Tracheal epithelial cell (primary cell): ENCODE data around the gene PPP1R3D. TPM values are rescaled to one million over a fixed set of nuclear protein-coding genes. Genes with fewer than 3 reads are reported as not detected.

Experiments used
- total RNA-seq: library from RNA; depleted of rRNA; stranded (reverse); fragments of >200 nt; gene quantifications from 2 replicates; pipeline ENCODE4 v1.2.1, GENCODE V29; 2014

PPP1R3D gene, protein sequence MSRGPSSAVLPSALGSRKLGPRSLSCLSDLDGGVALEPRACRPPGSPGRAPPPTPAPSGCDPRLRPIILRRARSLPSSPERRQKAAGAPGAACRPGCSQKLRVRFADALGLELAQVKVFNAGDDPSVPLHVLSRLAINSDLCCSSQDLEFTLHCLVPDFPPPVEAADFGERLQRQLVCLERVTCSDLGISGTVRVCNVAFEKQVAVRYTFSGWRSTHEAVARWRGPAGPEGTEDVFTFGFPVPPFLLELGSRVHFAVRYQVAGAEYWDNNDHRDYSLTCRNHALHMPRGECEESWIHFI
- 10.6 and 16.4 TPM in 2 replicates for total RNA-seq

GRCh38 chr20:59940129-59940955 is at the start of gene PPP1R3D, which contains the start of gene FAM217B:
PPP1R3D (minus strand) TSS chr20:59940305; CDS start chr20:59939931, 374 bp downstream.
FAM217B (plus strand) TSS chr20:59940389; CDS start chr20:59943944, 3,555 bp downstream.

DNA sequence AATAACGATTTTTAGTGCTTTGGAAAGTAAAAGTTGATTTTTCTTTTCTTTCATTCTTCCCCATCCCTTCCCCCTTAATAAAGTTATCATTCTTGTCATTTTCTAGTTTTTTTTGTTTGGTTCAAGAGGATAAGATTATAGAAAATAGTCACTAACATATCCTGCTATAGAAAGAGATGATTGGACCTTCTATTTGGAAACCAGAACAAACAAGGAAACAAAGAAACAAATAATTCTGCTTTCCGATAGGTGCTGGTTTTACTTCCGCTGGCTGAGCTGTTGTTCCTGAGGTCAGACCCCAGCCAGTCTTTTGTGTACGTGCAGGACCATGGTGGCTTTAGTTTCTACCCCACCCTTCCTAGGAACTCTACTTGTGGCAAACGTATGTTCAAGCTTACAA is 18.0 kb upstream of the PPP1R3D start, which contains the start of gene CDH26:
TSS of gene CDH26 (plus strand) at position 301 of the 400 bp plus-strand sequence. CDS start 304 bp downstream, outside the sequence.

GRCh38 chr20:59933296-59933848 is 6.7 kb downstream of the PPP1R3D start, which contains the start of gene SYCP2:
SYCP2 (minus strand) TSS chr20:59933637; CDS start chr20:59922413, 11,224 bp downstream.

Other genes starting within 250 kb of the PPP1R3D start
- 0.43 and 0.48 TPM in 2 replicates for gene SYCP2, start 6.7 kb downstream of the PPP1R3D start, total RNA-seq
- 5.5 and 11.5 TPM in 2 replicates for gene FAM217B, start 84 bp upstream of the PPP1R3D start, total RNA-seq
- gene CDH26, start 18.1 kb upstream of the PPP1R3D start, total RNA-seq, result 0.72 and 2.3 TPM in 2 replicates